Calu3 (cell line): Measurements from ENCODE around the gene PIGBOS1. TPM values are rescaled to one million over a fixed set of nuclear protein-coding genes. Genes with fewer than 3 reads are reported as not detected.

ENCODE experiments used
- BruUV-seq: library from RNA; stranded (reverse); fragments of 400-500 nt; replicated peaks from 2 replicates; lab custom pipeline; 2021; lab: Mats Ljungman, UMichigan
- CTCF ChIA-PET: fragments of 300-600 bp; sonication (Branson Sonifier 250); formaldehyde crosslinking; loops from one replicate; lab custom pipeline; 2022; ENCODE audit warnings: antibody characterized with exemption; lab: Charles Lee
- DNase-seq: peaks from one replicate; pipeline ENCODE4 v3.0.0; 2022
- H3K27ac Mint-ChIP-seq: one replicate; pipeline ENCODE4 v1.8.0; 2022; ENCODE audit warnings: mixed read lengths; ENCODE audit not compliant: unreplicated experiment
- H3K27me3 Mint-ChIP-seq: one replicate; pipeline ENCODE4 v1.8.0; 2022; ENCODE audit warnings: mixed read lengths; ENCODE audit not compliant: unreplicated experiment
- H3K36me3 Mint-ChIP-seq: one replicate; pipeline ENCODE4 v1.8.0; 2022; ENCODE audit warnings: mild to moderate bottlenecking, moderate library complexity, mixed read lengths; ENCODE audit not compliant: insufficient read depth, unreplicated experiment
- H3K4me1 Mint-ChIP-seq: one replicate; pipeline ENCODE4 v1.8.0; 2022; ENCODE audit warnings: mild to moderate bottlenecking, low read depth, mixed read lengths; ENCODE audit not compliant: unreplicated experiment
- H3K4me3 Mint-ChIP-seq: one replicate; pipeline ENCODE4 v1.8.0; 2022; ENCODE audit warnings: mild to moderate bottlenecking, low read depth, moderate library complexity, mixed read lengths; ENCODE audit not compliant: unreplicated experiment
- H3K9me3 Mint-ChIP-seq: one replicate; pipeline ENCODE4 v1.8.0; 2022; ENCODE audit warnings: low read depth, mixed read lengths; ENCODE audit not compliant: unreplicated experiment
- intact Hi-C: fragments of 100-400 bp; cut with micrococcal nuclease; formaldehyde crosslinking; loops from one replicate; pipeline ENCODE4 v1.10.0; 2022; ENCODE audit not compliant: unreplicated experiment
- total RNA-seq: library from RNA; stranded (reverse); gene quantifications from 2 replicates; pipeline ENCODE4 v1.2.3, GENCODE V29; 2022
- TF ChIP-seq, protein P1 (sequence below): fragments of 200-600 bp; IDR thresholded peaks from one replicate; pipeline ENCODE4 v1.8.0; 2022; ENCODE audit warnings: antibody characterized with exemption; ENCODE audit not compliant: unreplicated experiment

PIGBOS1 gene
- total RNA-seq, 1 experiment from 2014 or later, result 16.6 TPM

DNA sequence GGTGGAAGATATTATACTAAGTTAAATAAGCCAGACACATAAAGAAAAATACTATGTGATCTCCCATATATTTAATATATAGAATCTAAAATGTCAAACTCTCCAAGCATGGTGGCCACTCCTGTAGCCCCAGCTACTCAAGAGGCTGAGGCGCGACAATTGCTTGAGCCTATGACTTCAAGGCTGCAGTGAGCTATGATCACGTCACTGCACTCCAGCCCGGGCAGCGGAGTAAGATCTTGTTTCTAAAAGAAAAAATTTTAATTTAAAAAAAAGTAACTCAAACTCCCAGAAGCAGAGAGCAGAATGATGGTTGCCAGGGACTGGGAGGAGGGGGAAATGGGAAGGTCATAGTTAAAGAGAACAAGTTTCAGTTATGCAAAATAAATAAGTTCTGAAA is 42.6 kb downstream of the PIGBOS1 start:
- Mint-ChIP-seq H3K27ac (no peak overlapping the region), H3K27me3 (no peaks in the 10 kb centered on the region), H3K4me3 (no peak overlapping the region), H3K4me1 (peaks cover 15% of the 10 kb centered on the region), H3K9me3 (no peaks in the 10 kb centered on the region), H3K36me3 (no peaks in the 10 kb centered on the region)
- CTCF ChIA-PET, result no interaction called here
- no TSS peak for BruUV-seq
- intact Hi-C loops, result no loop called here
- TF ChIP-seq, protein P1, sequence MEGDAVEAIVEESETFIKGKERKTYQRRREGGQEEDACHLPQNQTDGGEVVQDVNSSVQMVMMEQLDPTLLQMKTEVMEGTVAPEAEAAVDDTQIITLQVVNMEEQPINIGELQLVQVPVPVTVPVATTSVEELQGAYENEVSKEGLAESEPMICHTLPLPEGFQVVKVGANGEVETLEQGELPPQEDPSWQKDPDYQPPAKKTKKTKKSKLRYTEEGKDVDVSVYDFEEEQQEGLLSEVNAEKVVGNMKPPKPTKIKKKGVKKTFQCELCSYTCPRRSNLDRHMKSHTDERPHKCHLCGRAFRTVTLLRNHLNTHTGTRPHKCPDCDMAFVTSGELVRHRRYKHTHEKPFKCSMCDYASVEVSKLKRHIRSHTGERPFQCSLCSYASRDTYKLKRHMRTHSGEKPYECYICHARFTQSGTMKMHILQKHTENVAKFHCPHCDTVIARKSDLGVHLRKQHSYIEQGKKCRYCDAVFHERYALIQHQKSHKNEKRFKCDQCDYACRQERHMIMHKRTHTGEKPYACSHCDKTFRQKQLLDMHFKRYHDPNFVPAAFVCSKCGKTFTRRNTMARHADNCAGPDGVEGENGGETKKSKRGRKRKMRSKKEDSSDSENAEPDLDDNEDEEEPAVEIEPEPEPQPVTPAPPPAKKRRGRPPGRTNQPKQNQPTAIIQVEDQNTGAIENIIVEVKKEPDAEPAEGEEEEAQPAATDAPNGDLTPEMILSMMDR, result no peak
- no peak for DNase-seq

- H3K36me3 Mint-ChIP-seq, result no peaks in the 10 kb centered on the region
- intact Hi-C loops, result no loop called here
- no peaks in the 10 kb centered on the region for H3K27me3 Mint-ChIP-seq
- no peak overlapping the region for H3K27ac Mint-ChIP-seq
- TF ChIP-seq, protein P1, result no peak
- H3K4me3 Mint-ChIP-seq, result no peak overlapping the region
- no peaks in the 10 kb centered on the region for H3K9me3 Mint-ChIP-seq
- CTCF ChIA-PET, result interaction anchor here (0.6 kb wide), 1 partner anchor 8 kb away, joined by 3 read pairs; no protein-coding TSS in a partner anchor
- no TSS peak for BruUV-seq
- no peaks in the 10 kb centered on the region for H3K4me1 Mint-ChIP-seq
- no peak for DNase-seq
These were observed 48.6 kb downstream of the PIGBOS1 start for GRCh38 chr15:55270291-55270690.

DNA sequence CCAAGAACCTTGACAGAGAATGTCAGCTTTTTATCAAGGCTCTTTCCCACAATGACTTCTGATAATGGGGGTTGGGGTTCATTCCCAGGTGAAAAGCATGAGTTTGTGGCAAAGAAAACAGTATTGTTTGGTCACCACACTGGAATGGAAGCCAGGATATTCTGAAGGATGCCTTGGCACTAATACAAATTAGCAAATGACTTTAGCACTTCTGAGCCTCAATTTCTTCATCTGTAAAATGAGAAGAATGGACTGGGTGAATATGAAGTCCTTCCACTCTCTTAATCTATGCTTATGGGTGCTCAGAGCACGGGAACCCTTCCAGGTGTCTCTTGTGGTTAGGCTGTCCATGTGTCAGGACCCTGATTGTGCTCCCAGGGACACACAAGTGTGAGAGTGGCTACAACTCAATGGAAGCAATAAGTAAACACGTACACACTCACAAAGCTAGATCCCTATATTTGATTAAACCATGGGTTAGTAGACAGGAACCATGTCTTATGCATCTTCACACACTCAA is 50.7 kb downstream of the PIGBOS1 start:
- Mint-ChIP-seq H3K36me3 (no peaks in the 10 kb centered on the region), H3K4me1 (no peaks in the 10 kb centered on the region), H3K27ac (no peak overlapping the region), H3K4me3 (no peak overlapping the region), H3K9me3 (no peaks in the 10 kb centered on the region), H3K27me3 (no peaks in the 10 kb centered on the region)
- no peak for DNase-seq
- TF ChIP-seq, protein P1, result no peak
- intact Hi-C loops, result no loop called here
- CTCF ChIA-PET, result no interaction called here
- BruUV-seq, result no TSS peak

DNA sequence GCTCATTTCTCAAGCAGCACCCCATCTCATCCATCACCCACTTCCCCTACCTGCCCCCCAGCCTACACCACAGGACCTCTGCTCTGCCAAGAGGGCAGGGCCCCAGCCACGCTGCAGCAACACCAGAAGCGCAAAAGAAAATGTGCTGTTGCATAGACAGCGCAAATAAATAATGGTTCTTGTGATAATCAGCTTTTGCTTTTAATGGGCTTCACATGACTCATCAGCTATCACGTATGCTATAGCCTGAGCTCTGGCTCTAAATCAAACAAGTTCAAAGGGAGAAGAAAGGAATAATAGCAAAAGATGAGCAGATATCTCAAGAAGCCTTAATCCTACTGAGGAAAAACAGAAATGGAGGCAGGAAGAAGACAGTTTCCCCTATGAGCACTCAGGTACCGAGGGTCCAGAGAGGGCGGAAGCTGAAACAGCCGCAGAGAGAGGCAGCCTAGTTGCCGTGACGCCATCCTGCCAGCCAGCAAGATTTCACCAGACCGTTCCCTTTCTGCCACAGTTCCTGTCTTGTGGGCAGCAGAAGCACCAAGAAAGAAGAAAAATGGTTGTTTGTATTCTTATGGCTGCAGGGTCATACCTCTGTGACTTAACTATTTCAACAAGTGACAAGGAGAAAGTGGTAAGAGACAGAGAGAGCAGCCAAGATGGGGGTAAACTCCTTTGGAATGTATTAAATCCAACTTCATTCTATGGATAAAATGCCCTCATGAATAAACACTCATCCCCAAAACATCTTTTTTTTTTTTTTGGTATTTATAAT is 51.3 kb downstream of the PIGBOS1 start:
- intact Hi-C loops, result no loop called here
- CTCF ChIA-PET, result no interaction called here

More for the DNA sequence above, 51.3 kb downstream of the PIGBOS1 start:
- TF ChIP-seq, protein P1, result no peak
- Mint-ChIP-seq H3K9me3 (no peaks in the 10 kb centered on the region), H3K27me3 (no peaks in the 10 kb centered on the region), H3K27ac (no peak overlapping the region), H3K4me3 (no peak overlapping the region), H3K36me3 (no peaks in the 10 kb centered on the region), H3K4me1 (no peaks in the 10 kb centered on the region)
- DNase-seq, result no peak
- BruUV-seq, result no TSS peak

Other genes with a start within 250 kb of the PIGBOS1 start
- gene RSL24D1, start 122.2 kb downstream of the PIGBOS1 start, total RNA-seq, result 82.1 and 93.3 TPM in 2 replicates
- 25.1 and 28.9 TPM in 2 replicates for gene RAB27A, start 29.3 kb downstream of the PIGBOS1 start, total RNA-seq
- gene PIGB, start 99 bp upstream of the PIGBOS1 start, total RNA-seq, result 17.5 and 23.5 TPM in 2 replicates
- 54.5 and 54.6 TPM in 2 replicates for gene CCPG1, start 89.2 kb upstream of the PIGBOS1 start, total RNA-seq
- gene PIERCE2, start 89.4 kb upstream of the PIGBOS1 start, total RNA-seq, result 2.9 and 3.1 TPM in 2 replicates
- 1.7 and 3.3 TPM in 2 replicates for gene DNAAF4, start 189.1 kb upstream of the PIGBOS1 start, total RNA-seq